ENCODE measurements around the gene RSBN1L.
A peak's percentile ranks its signal among the peaks of the same experiment; 100 is the strongest.
"Not testable (repeated sequence)": the region's sequence is repeated elsewhere in the genome, so short reads cannot be mapped to it uniquely, and the experiment has no call there.

Gene RSBN1L

GRCh38 chr7:77699056-77699455, 2.8 kb downstream of the RSBN1L start:
- no peak for TF ChIP-seq CTCF (conservative IDR thresholded peaks at IDR 0.05)
- H3K27ac ChIP-seq, result peak overlapping the region; percentile 98

DNA sequence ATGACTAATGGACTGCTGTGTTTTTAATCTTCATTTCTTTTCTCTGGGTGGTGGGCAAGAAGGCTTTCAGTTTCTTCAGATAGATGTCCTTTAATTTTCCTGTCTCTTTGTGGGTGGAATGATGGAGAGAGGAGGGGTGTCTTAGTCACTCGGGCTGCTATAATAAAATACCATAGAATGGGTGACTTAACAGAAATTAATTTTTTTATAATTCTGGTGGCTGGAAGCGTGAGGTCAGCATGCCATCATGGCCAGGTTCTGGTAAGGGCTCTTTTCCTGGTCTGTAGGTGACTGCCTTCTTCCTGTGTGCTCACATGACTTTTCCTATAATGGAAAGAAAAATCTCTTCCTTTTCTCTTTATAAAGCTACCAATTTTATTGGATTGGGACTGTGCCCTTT, 6.3 kb downstream of the RSBN1L start:
- no peak for TF ChIP-seq CTCF (conservative IDR thresholded peaks at IDR 0.05)
- H3K27ac ChIP-seq, result no peak overlapping the region

GRCh38 chr7:77702968-77703472, 6.8 kb downstream of the RSBN1L start:
- H3K27ac ChIP-seq, result no peak overlapping the region
- no peak for TF ChIP-seq CTCF (conservative IDR thresholded peaks at IDR 0.05)

DNA sequence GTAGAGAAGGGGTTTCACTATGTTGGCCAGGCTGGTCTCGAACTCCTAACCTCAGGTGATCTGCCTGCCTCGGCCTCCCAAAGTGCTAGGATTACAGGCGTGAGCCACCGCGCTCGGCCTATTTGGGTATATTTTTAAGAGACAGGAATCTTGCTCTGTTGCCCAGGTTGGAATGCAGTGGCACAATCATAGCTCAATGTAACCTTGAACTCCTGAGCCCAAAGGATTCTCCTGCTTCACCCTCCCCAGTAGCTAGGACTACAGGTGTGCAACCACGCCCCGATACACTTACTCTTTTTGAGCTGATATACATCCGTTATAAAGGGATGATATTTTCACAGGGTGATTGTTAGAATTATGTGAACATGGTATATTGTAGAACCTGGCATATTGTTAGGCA, 7.4 kb downstream of the RSBN1L start:
- H3K27ac ChIP-seq, result not testable (repeated sequence)

DNA sequence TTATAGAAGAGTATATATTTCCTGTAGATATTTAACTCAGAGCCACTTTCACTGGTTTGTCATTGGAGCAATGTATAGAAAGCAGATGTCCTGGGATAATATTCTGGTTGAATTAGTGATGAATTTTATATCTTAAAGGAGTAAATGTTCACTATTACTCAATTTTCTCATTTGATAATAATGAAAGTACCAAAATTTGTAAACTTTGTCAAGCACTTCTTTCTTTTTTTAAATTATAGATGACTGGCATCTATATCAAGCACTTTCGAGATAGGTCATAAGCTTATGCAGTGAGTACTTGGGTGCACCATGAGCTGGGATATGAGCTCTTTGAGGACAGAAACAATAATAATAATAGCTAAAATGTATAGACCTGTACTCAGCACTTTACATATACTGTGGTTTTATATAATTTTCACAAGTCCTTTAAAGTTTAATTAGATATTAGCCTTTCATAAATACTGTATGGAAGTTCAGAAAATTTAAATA, 11.3 kb downstream of the RSBN1L start:
- TF ChIP-seq CTCF (conservative IDR thresholded peaks at IDR 0.05), result no peak
- H3K27ac ChIP-seq, result no peak overlapping the region

- no peak for TF ChIP-seq CTCF (conservative IDR thresholded peaks at IDR 0.05)
- no peak overlapping the region for H3K27ac ChIP-seq
These were observed 13.8 kb downstream of the RSBN1L start for GRCh38 chr7:77710067-77710466.

DNA sequence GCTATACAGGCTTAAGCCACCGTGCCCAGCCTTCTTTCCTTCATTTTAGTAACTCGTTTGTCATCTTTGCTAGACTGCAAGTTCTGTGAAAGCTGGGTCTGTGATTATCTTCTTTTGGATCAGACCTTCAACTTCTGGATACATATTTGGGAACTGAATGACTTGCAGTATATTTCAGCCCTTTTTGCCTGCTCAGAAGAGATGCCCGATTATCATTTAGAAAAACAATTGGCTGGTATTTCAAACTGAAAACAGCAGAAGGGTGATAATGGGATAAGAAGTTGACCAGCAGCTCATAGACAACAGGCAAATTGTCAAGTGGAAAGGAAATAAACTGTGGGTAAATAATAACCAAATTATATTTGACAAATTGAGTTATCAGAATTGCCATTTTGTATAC, 14.6 kb downstream of the RSBN1L start:
- no peak overlapping the region for H3K27ac ChIP-seq
- TF ChIP-seq CTCF (conservative IDR thresholded peaks at IDR 0.05), result no peak

- H3K27ac ChIP-seq, result no peak overlapping the region
- no peak for TF ChIP-seq CTCF (conservative IDR thresholded peaks at IDR 0.05)
These were observed 17.9 kb downstream of the RSBN1L start for GRCh38 chr7:77714195-77714594.

DNA sequence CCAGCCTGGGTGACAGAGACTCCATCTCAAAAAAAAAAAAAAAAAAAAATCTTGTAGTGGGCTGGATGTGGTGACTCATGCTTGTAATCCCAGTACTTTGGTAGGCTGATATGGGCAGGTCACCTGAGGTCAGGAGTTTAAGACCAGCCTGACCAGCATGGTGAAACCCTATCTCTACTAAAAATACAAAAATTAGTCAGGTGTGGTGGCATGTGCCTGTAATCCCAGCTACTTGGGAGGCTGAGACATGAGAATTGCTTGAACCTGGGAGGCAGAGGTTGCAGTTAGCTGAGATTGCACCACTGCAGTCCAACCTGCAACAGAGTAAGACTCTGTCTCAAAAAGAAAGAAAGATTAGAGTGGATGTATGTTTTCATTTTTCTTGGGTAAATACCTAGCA, 18.7 kb downstream of the RSBN1L start:
- H3K27ac ChIP-seq, result not testable (repeated sequence)
